ENCODE results near the gene ZNF133. TPM values are rescaled to one million over a fixed set of nuclear protein-coding genes. Genes with fewer than 3 reads are reported as not detected.
"Not testable (repeated sequence)": the region's sequence is repeated elsewhere in the genome, so short reads cannot be mapped to it uniquely, and the experiment has no call there.

ZNF133 gene
- polyA plus RNA-seq, 1 experiment: 18.6 TPM

- Histone ChIP-seq H3K4me3 (ENCODE audit: low read depth, low read length) (no peak overlapping the region), H3K27me3 (ENCODE audit: control insufficient read depth, insufficient read depth, low read length) (no peaks in the 10 kb centered on the region), H3K36me3 (ENCODE audit: control insufficient read depth, insufficient read depth, low read length) (no peaks in the 10 kb centered on the region)
- DNase-seq (ENCODE audit: low read depth): no peak
- TF ChIP-seq, protein P1, sequence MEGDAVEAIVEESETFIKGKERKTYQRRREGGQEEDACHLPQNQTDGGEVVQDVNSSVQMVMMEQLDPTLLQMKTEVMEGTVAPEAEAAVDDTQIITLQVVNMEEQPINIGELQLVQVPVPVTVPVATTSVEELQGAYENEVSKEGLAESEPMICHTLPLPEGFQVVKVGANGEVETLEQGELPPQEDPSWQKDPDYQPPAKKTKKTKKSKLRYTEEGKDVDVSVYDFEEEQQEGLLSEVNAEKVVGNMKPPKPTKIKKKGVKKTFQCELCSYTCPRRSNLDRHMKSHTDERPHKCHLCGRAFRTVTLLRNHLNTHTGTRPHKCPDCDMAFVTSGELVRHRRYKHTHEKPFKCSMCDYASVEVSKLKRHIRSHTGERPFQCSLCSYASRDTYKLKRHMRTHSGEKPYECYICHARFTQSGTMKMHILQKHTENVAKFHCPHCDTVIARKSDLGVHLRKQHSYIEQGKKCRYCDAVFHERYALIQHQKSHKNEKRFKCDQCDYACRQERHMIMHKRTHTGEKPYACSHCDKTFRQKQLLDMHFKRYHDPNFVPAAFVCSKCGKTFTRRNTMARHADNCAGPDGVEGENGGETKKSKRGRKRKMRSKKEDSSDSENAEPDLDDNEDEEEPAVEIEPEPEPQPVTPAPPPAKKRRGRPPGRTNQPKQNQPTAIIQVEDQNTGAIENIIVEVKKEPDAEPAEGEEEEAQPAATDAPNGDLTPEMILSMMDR (IDR thresholded peaks at IDR 0.05; ENCODE audit: insufficient read depth, low read depth, low read length): no peak
- ChIA-PET POLR2A (no interaction called here), CTCF (no interaction called here)
Measured at GRCh38 chr20:18323705-18324104, 35.4 kb downstream of the ZNF133 start.

GRCh38 chr20:18324596-18325089, 36.3 kb downstream of the ZNF133 start:
- ChIA-PET POLR2A (no interaction called here), CTCF (no interaction called here)
- no peaks in the 10 kb centered on the region for H3K36me3 ChIP-seq (ENCODE audit: control insufficient read depth, insufficient read depth, low read length)
- DNase-seq (ENCODE audit: low read depth): no peak
- TF ChIP-seq, protein P1 (IDR thresholded peaks at IDR 0.05; ENCODE audit: insufficient read depth, low read depth, low read length): no peak
- no peak overlapping the region for H3K4me3 ChIP-seq (ENCODE audit: low read depth, low read length)
- H3K27me3 ChIP-seq (ENCODE audit: control insufficient read depth, insufficient read depth, low read length): no peaks in the 10 kb centered on the region

DNA sequence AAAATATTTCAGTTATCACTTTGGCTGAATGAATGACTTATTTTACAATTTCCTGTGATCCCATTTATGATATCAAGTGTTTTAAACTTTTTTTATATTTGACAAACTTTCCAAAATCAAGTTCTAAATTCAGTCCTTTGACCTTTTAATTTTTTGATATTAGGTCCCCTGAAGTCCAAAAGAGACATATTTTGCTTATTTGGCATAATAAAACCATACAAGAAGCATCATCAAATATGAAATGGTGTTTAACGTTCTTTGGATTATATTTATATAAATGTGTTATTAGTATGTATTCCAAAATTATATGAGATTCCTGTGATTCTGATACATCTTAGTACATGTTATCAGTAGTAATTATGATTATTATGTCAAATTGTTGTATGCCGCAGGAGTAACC, 38.7 kb downstream of the ZNF133 start:
- POLR2A ChIA-PET: no interaction called here
- DNase-seq (ENCODE audit: low read depth): no peak
- TF ChIP-seq, protein P1 (IDR thresholded peaks at IDR 0.05; ENCODE audit: insufficient read depth, low read depth, low read length): no peak
- CTCF ChIA-PET: no interaction called here
- H3K36me3 ChIP-seq (ENCODE audit: control insufficient read depth, insufficient read depth, low read length): no peaks in the 10 kb centered on the region
- H3K4me3 ChIP-seq (ENCODE audit: low read depth, low read length): no peak overlapping the region
- H3K27me3 ChIP-seq (ENCODE audit: control insufficient read depth, insufficient read depth, low read length): no peaks in the 10 kb centered on the region

- TF ChIP-seq, protein P1 (IDR thresholded peaks at IDR 0.05; ENCODE audit: insufficient read depth, low read depth, low read length): no peak
- ChIA-PET POLR2A (no interaction called here), CTCF (no interaction called here)
- Histone ChIP-seq H3K27me3 (ENCODE audit: control insufficient read depth, insufficient read depth, low read length) (no peaks in the 10 kb centered on the region), H3K4me3 (ENCODE audit: low read depth, low read length) (no peak overlapping the region), H3K36me3 (ENCODE audit: control insufficient read depth, insufficient read depth, low read length) (no peaks in the 10 kb centered on the region)
- no peak for DNase-seq (ENCODE audit: low read depth)
Measured at GRCh38 chr20:18331694-18332093, 43.4 kb downstream of the ZNF133 start.

- H3K36me3 ChIP-seq (ENCODE audit: control insufficient read depth, insufficient read depth, low read length); DNase-seq (ENCODE audit: low read depth); CTCF ChIA-PET; H3K4me3 ChIP-seq (ENCODE audit: low read depth, low read length); POLR2A ChIA-PET; H3K27me3 ChIP-seq (ENCODE audit: control insufficient read depth, insufficient read depth, low read length): not testable (repeated sequence)
Measured at GRCh38 chr20:18349749-18350148, 61.4 kb downstream of the ZNF133 start.

GRCh38 chr20:18359854-18360253, 71.5 kb downstream of the ZNF133 start:
- no peak for DNase-seq (ENCODE audit: low read depth)
- Histone ChIP-seq H3K27me3 (ENCODE audit: control insufficient read depth, insufficient read depth, low read length) (no peaks in the 10 kb centered on the region), H3K36me3 (ENCODE audit: control insufficient read depth, insufficient read depth, low read length) (no peaks in the 10 kb centered on the region), H3K4me3 (ENCODE audit: low read depth, low read length) (no peak overlapping the region)
- ChIA-PET CTCF (no interaction called here), POLR2A (no interaction called here)
- TF ChIP-seq, protein P1 (IDR thresholded peaks at IDR 0.05; ENCODE audit: insufficient read depth, low read depth, low read length): no peak
